Neural progenitor cell (in vitro differentiated cells): ENCODE results near the gene KDM6A.

Experiments used
- CTCF ChIP-seq: fragments of 200-600 bp; sonication (generic); IDR thresholded peaks from 2 replicates; pipeline ENCODE4 v1.5.1; 2017; ENCODE audit warnings: antibody characterized with exemption, mild to moderate bottlenecking
- EZH2 ChIP-seq: fragments of 200-600 bp; sonication (generic); IDR thresholded peaks from 2 replicates; pipeline ENCODE4 v1.6.1; 2017; ENCODE audit warnings: antibody characterized with exemption, mild to moderate bottlenecking, moderate library complexity
- EZH2phosphoT487 ChIP-seq: fragments of 200-600 bp; sonication (generic); IDR thresholded peaks from 2 replicates; pipeline ENCODE4 v1.6.1; 2017; ENCODE audit warnings: antibody characterized with exemption

GRCh38 chrX:45145492-45146215, 272.7 kb downstream of the KDM6A start:
- no peak for TF ChIP-seq CTCF
- no peak for TF ChIP-seq EZH2
- no peak for TF ChIP-seq EZH2phosphoT487
